ENCODE results near the gene DCAF10. TPM values are rescaled to one million over a fixed set of nuclear protein-coding genes. Genes with fewer than 3 reads are reported as not detected.

Gene DCAF10
- polyA plus RNA-seq, 1 donor from 2014 or later: 23.3 TPM

- Histone ChIP-seq H3K9me2 (ENCODE audit: insufficient read depth, low read length) (no peaks in the 10 kb centered on the region), H3K36me3 (ENCODE audit: insufficient read depth, low read length) (no peaks in the 10 kb centered on the region), H3K4me2 (ENCODE audit: low read length) (no peak overlapping the region), H3K9me3 (ENCODE audit: low read length) (no peaks in the 10 kb centered on the region), H3K4me3 (ENCODE audit: low read length) (no peak overlapping the region), H4K20me1 (ENCODE audit: insufficient read depth) (no peaks in the 10 kb centered on the region), H3K9ac (ENCODE audit: low read length) (no peak overlapping the region), H2AFZ (ENCODE audit: low read depth, low read length) (no peak overlapping the region), H3F3A (ENCODE audit: insufficient read depth, low read length, poor library complexity, severe bottlenecking) (no peaks in the 10 kb centered on the region), H3K79me2 (replicated peaks; ENCODE audit: insufficient read depth, low read length) (no peaks in the 10 kb centered on the region), H3K27ac (ENCODE audit: low read length) (no peak overlapping the region), H3K27me3 (ENCODE audit: insufficient read depth, low read depth, low read length) (no peaks in the 10 kb centered on the region)
- TF ChIP-seq CTCF (IDR thresholded peaks at IDR 0.05; ENCODE audit: poor library complexity, severe bottlenecking) (no peak), REST (IDR thresholded peaks at IDR 0.05; ENCODE audit: borderline replicate concordance) (no peak), RAD21 (conservative IDR thresholded peaks at IDR 0.05) (no peak), POLR2AphosphoS5 (IDR thresholded peaks at IDR 0.05) (no peak), EP300 (conservative IDR thresholded peaks at IDR 0.05; ENCODE audit: poor library complexity, severe bottlenecking) (no peak), EZH2 (IDR thresholded peaks at IDR 0.05; ENCODE audit: borderline replicate concordance, insufficient read depth, low read length, poor library complexity, severe bottlenecking) (no peak), TAF1 (IDR thresholded peaks at IDR 0.05; ENCODE audit: low read depth) (no peak), SMC3 (conservative IDR thresholded peaks at IDR 0.05; ENCODE audit: poor library complexity) (no peak), MXI1 (conservative IDR thresholded peaks at IDR 0.05; ENCODE audit: poor library complexity, severe bottlenecking) (no peak)
Observed at GRCh38 chr9:37914154-37914551, 113.6 kb downstream of the DCAF10 start.

- H3K4me3 ChIP-seq (ENCODE audit: low read length): no peak overlapping the region
- H3K79me2 ChIP-seq (replicated peaks; ENCODE audit: insufficient read depth, low read length): no peaks in the 10 kb centered on the region
- no peak overlapping the region for H3K9ac ChIP-seq (ENCODE audit: low read length)
- no peaks in the 10 kb centered on the region for H3K36me3 ChIP-seq (ENCODE audit: insufficient read depth, low read length)
- H3K4me2 ChIP-seq (ENCODE audit: low read length): no peak overlapping the region
- H3K27me3 ChIP-seq (ENCODE audit: insufficient read depth, low read depth, low read length): no peaks in the 10 kb centered on the region
- H3F3A ChIP-seq (ENCODE audit: insufficient read depth, low read length, poor library complexity, severe bottlenecking): no peaks in the 10 kb centered on the region
- H3K27ac ChIP-seq (ENCODE audit: low read length): no peak overlapping the region
- TF ChIP-seq EP300 (conservative IDR thresholded peaks at IDR 0.05; ENCODE audit: poor library complexity, severe bottlenecking) (no peak), MXI1 (conservative IDR thresholded peaks at IDR 0.05; ENCODE audit: poor library complexity, severe bottlenecking) (no peak), TAF1 (IDR thresholded peaks at IDR 0.05; ENCODE audit: low read depth) (no peak), RAD21 (conservative IDR thresholded peaks at IDR 0.05) (no peak), SMC3 (conservative IDR thresholded peaks at IDR 0.05; ENCODE audit: poor library complexity) (no peak), CTCF (IDR thresholded peaks at IDR 0.05; ENCODE audit: poor library complexity, severe bottlenecking) (no peak), EZH2 (IDR thresholded peaks at IDR 0.05; ENCODE audit: borderline replicate concordance, insufficient read depth, low read length, poor library complexity, severe bottlenecking) (no peak), POLR2AphosphoS5 (IDR thresholded peaks at IDR 0.05) (no peak), REST (IDR thresholded peaks at IDR 0.05; ENCODE audit: borderline replicate concordance) (no peak)
- no peaks in the 10 kb centered on the region for H4K20me1 ChIP-seq (ENCODE audit: insufficient read depth)
- H2AFZ ChIP-seq (ENCODE audit: low read depth, low read length): no peak overlapping the region
- H3K9me3 ChIP-seq (ENCODE audit: low read length): no peaks in the 10 kb centered on the region
- H3K9me2 ChIP-seq (ENCODE audit: insufficient read depth, low read length): no peaks in the 10 kb centered on the region
Observed at GRCh38 chr9:37914701-37915358, 114.2 kb downstream of the DCAF10 start.

Measured in neural cell (in vitro differentiated cells).